GM21528 (cell line): ENCODE results near the gene PSD4.

Source experiments
- ATAC-seq: cut with Tn5 transposase; IDR thresholded peaks from one replicate; pipeline ENCODE4 v1.9.1; 2021; ENCODE audit warnings: mild to moderate bottlenecking, moderate library complexity; ENCODE audit not compliant: unreplicated experiment, low FRiP score

The PSD4 gene

GRCh38 chr2:113219092-113219441 lies 45.3 kb downstream of the PSD4 start:
- ATAC-seq: no peak

- no peak for ATAC-seq
Measured at GRCh38 chr2:113219525-113219888, 45.7 kb downstream of the PSD4 start.

- no peak for ATAC-seq
Measured at GRCh38 chr2:113219889-113220641, 46.3 kb downstream of the PSD4 start.

GRCh38 chr2:113220970-113221708 lies 47.4 kb downstream of the PSD4 start:
- no peak for ATAC-seq

- no peak for ATAC-seq
Measured at GRCh38 chr2:113221846-113222245, 48.1 kb downstream of the PSD4 start.

- ATAC-seq: no peak
Measured at GRCh38 chr2:113223813-113224212, 50.0 kb downstream of the PSD4 start.

- ATAC-seq: no peak
Measured at GRCh38 chr2:113224647-113225236, 51.0 kb downstream of the PSD4 start.

GRCh38 chr2:113225263-113226259 lies 51.8 kb downstream of the PSD4 start:
- ATAC-seq: no peak

GRCh38 chr2:113226462-113226861 lies 52.7 kb downstream of the PSD4 start:
- no peak for ATAC-seq

- no peak for ATAC-seq
Measured at GRCh38 chr2:113227290-113227689, 53.5 kb downstream of the PSD4 start.

- ATAC-seq: no peak
Measured at GRCh38 chr2:113227698-113228097, 53.9 kb downstream of the PSD4 start.

GRCh38 chr2:113228351-113228750 lies 54.6 kb downstream of the PSD4 start:
- ATAC-seq: no peak

- ATAC-seq: no peak
Measured at GRCh38 chr2:113228991-113229716, 55.4 kb downstream of the PSD4 start.

GRCh38 chr2:113229795-113230194 lies 56.0 kb downstream of the PSD4 start:
- ATAC-seq: no peak

GRCh38 chr2:113230531-113230930 lies 56.8 kb downstream of the PSD4 start:
- no peak for ATAC-seq

GRCh38 chr2:113231064-113231463 lies 57.3 kb downstream of the PSD4 start:
- ATAC-seq: no peak

GRCh38 chr2:113232123-113232522 lies 58.4 kb downstream of the PSD4 start:
- no peak for ATAC-seq

- no peak for ATAC-seq
Measured at GRCh38 chr2:113232740-113233139, 59.0 kb downstream of the PSD4 start.

- no peak for ATAC-seq
Measured at GRCh38 chr2:113233593-113234550, 60.1 kb downstream of the PSD4 start.
